GM10266 (cell line): Measurements from ENCODE around the gene SPINT2.

ENCODE experiments used
- DNase-seq: peaks from one replicate; pipeline ENCODE4 v3.0.0; 2012; ENCODE audit errors: extremely low spot score
- TF ChIP-seq, protein P1 (sequence below): IDR thresholded peaks from 2 replicates; pipeline ENCODE4 v1.5.1; 2012; ENCODE audit warnings: mild to moderate bottlenecking, low read depth; ENCODE audit not compliant: control insufficient read depth, insufficient read depth; ENCODE audit errors: missing control alignments

SPINT2 gene

DNA sequence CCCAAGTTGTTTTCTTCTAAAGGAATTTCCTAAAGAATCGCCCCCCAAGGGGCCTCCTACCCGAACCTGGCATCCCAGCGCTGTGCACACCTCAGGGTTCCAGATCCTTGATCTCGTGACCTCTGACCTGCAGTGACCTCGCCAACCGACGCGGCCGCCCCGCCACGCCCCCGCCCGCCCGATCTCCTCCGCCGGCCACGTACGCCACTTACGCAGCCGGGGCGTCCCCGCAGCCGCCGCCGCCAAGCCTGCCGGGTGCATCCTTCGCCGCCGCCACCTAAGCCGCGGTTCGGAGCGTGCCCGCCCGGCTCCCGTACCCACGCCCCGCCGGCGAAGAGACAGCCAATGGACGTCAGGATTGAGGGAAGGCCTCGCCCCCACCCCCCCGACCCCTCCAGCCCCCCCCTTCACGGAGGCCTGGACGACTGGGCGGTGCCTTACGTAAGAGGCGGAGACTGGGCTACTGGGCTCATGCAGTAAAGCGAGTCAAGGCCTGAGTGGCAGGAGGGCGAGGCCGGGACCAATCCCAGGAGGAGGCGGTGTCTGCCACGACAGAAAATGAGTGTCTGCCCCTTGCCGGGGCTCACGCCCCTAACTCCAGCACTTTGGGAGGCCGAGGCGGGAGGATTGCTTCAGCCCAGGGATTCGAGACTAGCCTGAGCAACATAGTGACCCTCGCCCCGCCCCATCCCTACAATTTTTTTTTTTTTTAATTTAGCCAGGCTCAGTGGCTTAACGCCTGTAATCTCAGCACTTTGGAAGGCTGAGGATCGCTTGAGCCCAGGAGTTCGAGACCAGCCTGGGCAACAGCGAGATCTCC is 51.5 kb downstream of the SPINT2 start, which contains the start of gene YIF1B:
Gene YIF1B, minus strand, starts transcription at position 291 of the 820 bp plus-strand sequence. Its CDS starts 30 bp downstream, at position 261.
- TF ChIP-seq, protein P1, sequence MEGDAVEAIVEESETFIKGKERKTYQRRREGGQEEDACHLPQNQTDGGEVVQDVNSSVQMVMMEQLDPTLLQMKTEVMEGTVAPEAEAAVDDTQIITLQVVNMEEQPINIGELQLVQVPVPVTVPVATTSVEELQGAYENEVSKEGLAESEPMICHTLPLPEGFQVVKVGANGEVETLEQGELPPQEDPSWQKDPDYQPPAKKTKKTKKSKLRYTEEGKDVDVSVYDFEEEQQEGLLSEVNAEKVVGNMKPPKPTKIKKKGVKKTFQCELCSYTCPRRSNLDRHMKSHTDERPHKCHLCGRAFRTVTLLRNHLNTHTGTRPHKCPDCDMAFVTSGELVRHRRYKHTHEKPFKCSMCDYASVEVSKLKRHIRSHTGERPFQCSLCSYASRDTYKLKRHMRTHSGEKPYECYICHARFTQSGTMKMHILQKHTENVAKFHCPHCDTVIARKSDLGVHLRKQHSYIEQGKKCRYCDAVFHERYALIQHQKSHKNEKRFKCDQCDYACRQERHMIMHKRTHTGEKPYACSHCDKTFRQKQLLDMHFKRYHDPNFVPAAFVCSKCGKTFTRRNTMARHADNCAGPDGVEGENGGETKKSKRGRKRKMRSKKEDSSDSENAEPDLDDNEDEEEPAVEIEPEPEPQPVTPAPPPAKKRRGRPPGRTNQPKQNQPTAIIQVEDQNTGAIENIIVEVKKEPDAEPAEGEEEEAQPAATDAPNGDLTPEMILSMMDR, result no peak
- DNase-seq, result peak; percentile 99

DNA sequence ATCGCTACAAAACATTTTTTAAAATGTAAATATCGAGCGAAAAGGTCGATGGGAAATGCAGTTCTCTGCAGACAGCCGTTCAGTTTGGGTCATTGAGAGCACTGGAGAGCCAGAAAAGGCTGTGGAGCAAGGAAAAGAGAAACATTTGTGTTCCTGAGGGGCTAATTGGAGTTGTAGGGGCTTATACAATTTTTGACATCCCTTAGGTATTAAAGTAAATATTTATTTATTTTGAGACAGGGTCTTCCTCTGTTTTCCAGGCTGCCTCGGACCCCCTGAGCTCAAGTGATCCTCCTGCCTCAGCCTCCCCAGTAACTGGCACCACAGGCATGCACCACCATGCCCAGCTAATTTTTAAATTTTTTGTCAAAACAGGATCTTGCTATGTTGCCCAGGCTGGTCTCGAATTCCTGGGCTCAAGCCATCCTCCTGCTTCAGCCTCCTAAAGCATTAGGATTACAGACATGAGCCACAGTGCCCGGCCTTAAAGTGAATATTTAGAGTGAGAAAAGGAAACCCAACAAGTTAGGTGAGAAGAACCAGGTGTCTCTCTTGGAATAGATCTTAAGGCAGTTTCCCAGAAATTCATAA is 52.2 kb downstream of the SPINT2 start:
- TF ChIP-seq, protein P1, result no peak
- DNase-seq, result no peak

DNA sequence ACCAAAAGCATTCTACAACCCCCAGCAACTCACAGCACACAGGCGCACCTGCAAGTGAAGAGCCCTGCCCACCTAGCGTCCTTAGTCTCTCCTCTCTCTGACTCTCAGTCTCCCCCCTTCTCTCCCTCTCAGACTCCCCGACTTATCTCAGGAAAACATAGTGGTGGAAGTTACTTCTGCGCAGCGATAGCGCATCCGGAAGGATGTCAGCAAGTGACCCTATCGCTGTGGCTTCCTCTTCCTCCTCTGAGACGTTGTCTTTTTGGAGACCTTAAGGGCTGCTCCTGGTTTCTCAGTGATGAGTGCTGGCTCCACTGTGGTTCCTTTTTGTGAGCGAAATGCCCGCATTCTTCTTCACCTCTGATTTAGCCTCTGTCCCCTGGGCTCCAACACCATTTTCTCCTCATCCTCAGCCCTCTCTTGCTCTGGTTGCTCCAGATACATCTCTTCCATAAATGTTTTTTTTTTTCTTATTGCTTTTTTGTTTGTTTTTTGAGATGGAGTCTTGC is 52.8 kb downstream of the SPINT2 start:
- TF ChIP-seq, protein P1, result no peak
- no peak for DNase-seq

DNA sequence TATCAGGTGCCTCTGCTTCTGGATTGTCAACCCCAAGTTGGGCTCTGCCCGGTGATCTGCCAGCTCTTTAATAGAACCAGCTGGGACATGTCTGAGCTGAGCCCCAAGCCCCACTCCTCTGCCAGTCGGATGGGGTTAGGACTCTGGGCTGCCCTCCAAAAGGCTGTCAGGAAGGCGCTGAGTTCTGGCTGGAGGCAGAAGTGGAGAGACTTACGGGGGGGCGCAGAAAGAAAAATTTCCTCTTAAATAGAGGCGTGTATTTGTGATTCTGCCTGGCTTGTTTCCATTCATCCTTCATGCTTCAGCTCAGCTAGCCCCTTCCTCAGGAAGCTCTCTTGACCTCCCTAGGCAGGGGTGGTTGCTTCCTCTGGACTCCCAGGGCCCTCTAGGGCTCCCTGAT is 54.3 kb downstream of the SPINT2 start:
- TF ChIP-seq, protein P1, result no peak

DNA sequence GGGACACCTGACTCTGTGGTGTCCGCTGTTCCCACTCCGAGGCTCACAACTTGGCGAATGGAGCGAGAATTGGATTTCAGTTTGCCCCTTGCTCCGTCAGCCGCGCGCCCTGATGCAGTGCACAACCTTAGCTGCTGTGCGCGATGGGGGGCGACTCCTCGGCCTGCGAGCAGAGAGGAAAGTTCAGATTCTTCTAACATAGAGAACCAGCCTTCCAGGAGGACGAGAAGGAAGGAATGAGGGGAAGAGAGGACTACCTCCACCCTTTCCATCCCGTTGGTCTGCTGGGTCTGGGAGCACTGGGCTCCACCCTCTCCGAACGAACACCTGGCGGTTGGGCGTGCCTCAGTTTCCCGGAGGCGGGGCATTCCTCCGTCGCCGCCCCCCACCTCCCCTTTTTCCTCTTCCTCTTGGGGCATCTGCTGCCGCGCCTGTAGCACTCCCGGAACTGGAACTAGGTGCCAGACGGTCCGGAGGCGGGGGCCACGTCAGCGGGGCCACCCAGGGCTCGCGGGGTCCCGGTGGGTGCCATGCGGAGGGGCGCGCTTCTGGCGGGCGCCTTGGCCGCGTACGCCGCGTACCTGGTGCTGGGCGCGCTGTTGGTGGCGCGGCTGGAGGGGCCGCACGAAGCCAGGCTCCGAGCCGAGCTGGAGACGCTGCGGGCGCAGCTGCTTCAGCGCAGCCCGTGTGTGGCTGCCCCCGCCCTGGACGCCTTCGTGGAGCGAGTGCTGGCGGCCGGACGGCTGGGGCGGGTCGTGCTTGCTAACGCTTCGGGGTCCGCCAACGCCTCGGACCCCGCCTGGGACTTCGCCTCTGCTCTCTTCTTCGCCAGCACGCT is 55.3 kb downstream of the SPINT2 start, which contains the start of gene KCNK6:
Gene KCNK6, plus strand, starts transcription at position 425 of the 838 bp plus-strand sequence. Its CDS starts 106 bp downstream, at position 531.
- TF ChIP-seq, protein P1, result no peak
- no peak for DNase-seq

More for the DNA sequence above, 54.3 kb downstream of the SPINT2 start:
- DNase-seq, result no peak

DNA sequence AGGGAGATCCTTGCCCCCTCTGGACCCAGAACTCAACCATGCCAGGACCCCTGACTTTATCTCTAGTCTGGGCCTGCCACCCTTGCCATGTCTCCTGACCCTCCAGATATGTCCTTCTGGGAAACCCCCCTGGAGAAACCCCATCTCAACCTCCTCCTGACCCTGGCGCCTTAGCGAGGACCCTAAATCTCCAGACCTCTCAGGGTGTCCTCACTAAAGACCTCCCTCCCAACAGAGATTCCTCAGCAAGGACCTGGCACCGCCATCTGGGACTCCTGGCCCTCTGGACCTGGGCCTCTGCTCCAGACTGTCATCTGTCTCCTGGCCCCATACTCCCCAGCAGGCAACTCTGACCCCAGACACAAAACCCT is 56.6 kb downstream of the SPINT2 start:
- DNase-seq, result no peak
- TF ChIP-seq, protein P1, result no peak
